Measurements from ENCODE around the gene AUNIP.

AUNIP gene

GRCh38 chr1:25787760-25788166 is 71.5 kb downstream of the AUNIP start:
- no peak for DNase-seq

- no peak for DNase-seq
Measured at GRCh38 chr1:25786887-25787759, 72.1 kb downstream of the AUNIP start.

DNA sequence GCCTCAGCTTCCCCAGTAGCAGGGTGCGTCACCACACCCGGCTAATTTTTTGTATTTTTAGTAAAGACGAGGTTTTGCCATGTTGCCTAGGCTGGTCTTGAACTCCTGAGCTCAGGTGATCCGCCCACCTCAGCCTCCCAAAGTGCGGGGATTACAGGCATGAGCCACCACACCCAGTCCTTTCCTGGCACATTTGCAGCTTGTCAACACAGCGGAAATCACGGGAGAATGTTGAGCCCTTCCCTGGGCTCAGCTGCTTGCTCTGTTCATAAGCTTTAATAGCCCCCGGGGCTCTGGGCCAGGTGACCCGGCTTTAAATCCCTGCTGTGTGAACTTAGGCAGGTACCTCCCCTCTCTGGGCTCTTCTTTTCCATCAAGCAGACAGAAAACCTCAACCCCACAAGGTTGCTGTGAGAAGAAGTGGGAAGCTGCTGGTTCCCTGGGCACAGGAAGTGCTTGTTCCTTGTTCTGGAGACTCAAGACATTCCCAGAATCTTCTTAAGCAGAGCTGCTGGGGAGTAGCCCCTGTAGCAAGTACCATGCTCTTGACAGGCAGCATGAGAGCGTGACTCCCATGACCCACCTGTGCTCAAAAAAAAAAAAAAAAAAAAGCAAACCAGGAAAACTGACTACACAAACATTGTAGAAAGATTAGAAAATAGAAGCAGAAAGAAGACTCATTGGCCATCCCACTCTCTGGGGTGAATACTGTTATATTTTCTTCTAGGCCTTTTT is 73.8 kb downstream of the AUNIP start:
- no peak for DNase-seq

GRCh38 chr1:25784575-25785051 is 74.6 kb downstream of the AUNIP start:
- no peak for DNase-seq

All from CD4-positive, alpha-beta T cell treated with Interleukin-17A for 4 hours (primary cell).